IMR-90 (cell line): ENCODE results near the gene BCAS3.
"Not testable (repeated sequence)": the region's sequence is repeated elsewhere in the genome, so short reads cannot be mapped to it uniquely, and the experiment has no call there.

ENCODE experiments used
- CTCF ChIP-seq: conservative IDR thresholded peaks from 2 replicates; pipeline ENCODE4 v1.5.1; 2012; ENCODE audit warnings: mild to moderate bottlenecking, low read depth, low read length, improper control_type of control experiment
- RAD21 ChIP-seq: IDR thresholded peaks from 2 replicates; pipeline ENCODE4 v1.6.1; 2012; ENCODE audit warnings: low read length, improper control_type of control experiment

- TF ChIP-seq CTCF, RAD21: not testable (repeated sequence)
These were observed 83.7 kb downstream of the BCAS3 start for GRCh38 chr17:60761301-60761700.
